ENCODE data around the gene FGF3.

DNA sequence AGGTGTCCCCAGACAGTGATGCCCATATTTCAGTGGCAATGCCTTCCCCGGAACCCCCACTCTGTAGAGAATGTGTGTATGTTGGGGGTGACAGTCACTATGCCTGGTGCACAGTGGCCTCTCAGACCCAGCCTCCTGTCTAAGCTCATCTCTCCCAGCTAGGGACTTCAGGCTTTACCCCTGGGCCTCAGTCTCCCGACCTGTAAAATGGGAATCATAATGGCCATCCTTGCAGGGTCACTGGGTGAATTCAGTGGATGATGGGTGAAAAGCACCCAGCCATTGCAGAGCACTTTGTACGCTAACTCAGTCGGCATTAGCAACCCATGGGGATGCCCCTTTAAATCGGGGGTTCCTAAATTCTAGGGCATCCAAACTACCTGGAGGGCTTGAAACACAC, 18.9 kb downstream of the FGF3 start:
- TF ChIP-seq CTCF (IDR thresholded peaks at IDR 0.05; ENCODE audit: borderline replicate concordance, extremely low read depth, low read length, poor library complexity, severe bottlenecking) = no peak
- TF ChIP-seq EZH2 (IDR thresholded peaks at IDR 0.05; ENCODE audit: borderline replicate concordance, low read depth, low read length, severe bottlenecking) = no peak
